Spinal cord (tissue), 10 donors: ENCODE data around the gene PBLD. TPM values are rescaled to one million over a fixed set of nuclear protein-coding genes. Genes with fewer than 3 reads are reported as not detected.

ENCODE experiments used
- DNase-seq, 6 donors: peaks; one replicate each; pipeline versions ENCODE4 v3.0.0 to v3.0.0-alpha.2; 2013 to 2015; ENCODE audit warnings: low spot score in 6 of 6, low read depth in 4 of 6
- H3K27ac ChIP-seq: one replicate; pipeline ENCODE4 v1.5.1; 2013; ENCODE audit warnings: low read depth, low read length, control low read depth
- H3K27me3 ChIP-seq: one replicate; pipeline ENCODE4 v1.6.1; 2013; ENCODE audit warnings: low read length; ENCODE audit not compliant: control insufficient read depth, insufficient read depth
- H3K36me3 ChIP-seq: one replicate; pipeline ENCODE4 v1.6.1; 2013; ENCODE audit warnings: low read length; ENCODE audit not compliant: control insufficient read depth, insufficient read depth
- H3K4me1 ChIP-seq: one replicate; pipeline ENCODE4 v1.6.1; 2013; ENCODE audit warnings: low read length; ENCODE audit not compliant: control insufficient read depth, insufficient read depth
- H3K4me3 ChIP-seq: one replicate; pipeline ENCODE4 v1.5.1; 2013; ENCODE audit warnings: low read depth, low read length, control low read depth
- H3K9me3 ChIP-seq: one replicate; pipeline ENCODE4 v1.6.1; 2013; ENCODE audit warnings: low read length; ENCODE audit not compliant: control insufficient read depth, insufficient read depth
- WGBS: methylation state at CpG from one replicate; pipeline ENCODE4 v1.1.5; 2013; ENCODE audit warnings: missing lambda C conversion rate; ENCODE audit not compliant: insufficient coverage; 5-methylcytosine and 5-hydroxymethylcytosine counted together
- polyA plus RNA-seq, 2 donors: library from polyadenylated mRNA; unstranded; fragments of 120-200 nt; gene quantifications; one replicate each; pipeline ENCODE4 v1.2.1, GENCODE V29; 2013; ENCODE audit not compliant: insufficient read length in 2 of 2
- total RNA-seq, 2 donors: library from RNA; depleted of rRNA in 1 of 2; stranded (reverse); fragments of 120-200 nt in 1 of 2; fragments of >200 nt in 1 of 2; gene quantifications; one replicate each; pipeline versions ENCODE4 v1.2.3 to v1.2.4, GENCODE V29; 2013 to 2014
- donor health status: healthy.

The PBLD gene
- total and polyA plus RNA-seq, 4 donors, result 7.9 to 16.9 (median 12.5) TPM

- WGBS, result 0% methylated on average over 1 of the region's 2 CpGs
- Histone ChIP-seq H3K4me1 (no peaks in the 10 kb centered on the region), H3K27ac (no peak overlapping the region), H3K9me3 (no peaks in the 10 kb centered on the region), H3K36me3 (peaks cover 34% of the 10 kb centered on the region), H3K27me3 (no peaks in the 10 kb centered on the region), H3K4me3 (no peak overlapping the region)
- peak in 2 of 6 donors; percentile 66 to 81 for DNase-seq
Measured at GRCh38 chr10:68348265-68348741, 15.6 kb upstream of the PBLD start.

GRCh38 chr10:68346774-68347173 lies 14.0 kb upstream of the PBLD start:
- Histone ChIP-seq H3K9me3 (no peaks in the 10 kb centered on the region), H3K36me3 (peaks cover 23% of the 10 kb centered on the region), H3K4me1 (no peaks in the 10 kb centered on the region), H3K27me3 (no peaks in the 10 kb centered on the region), H3K27ac (no peak overlapping the region), H3K4me3 (no peak overlapping the region)
- 94% methylated on average over 2 of the region's 4 CpGs for WGBS
- DNase-seq, result no peak

GRCh38 chr10:68345621-68346020 lies 12.9 kb upstream of the PBLD start:
- H3K27ac ChIP-seq, result no peak overlapping the region
- DNase-seq, result no peak
- no CpG with 5 or more reads among the region's 4 CpGs for WGBS
- no peak overlapping the region for H3K4me3 ChIP-seq
- H3K9me3 ChIP-seq, result no peaks in the 10 kb centered on the region
- H3K36me3 ChIP-seq, result peaks cover 25% of the 10 kb centered on the region
- H3K4me1 ChIP-seq, result no peaks in the 10 kb centered on the region
- H3K27me3 ChIP-seq, result no peaks in the 10 kb centered on the region

- Histone ChIP-seq H3K4me3 (no peak overlapping the region), H3K27me3 (no peaks in the 10 kb centered on the region), H3K27ac (no peak overlapping the region), H3K9me3 (no peaks in the 10 kb centered on the region), H3K36me3 (peaks cover 27% of the 10 kb centered on the region), H3K4me1 (no peaks in the 10 kb centered on the region)
- DNase-seq, result no peak
- no CpG with 5 or more reads among the region's 3 CpGs for WGBS
Measured at GRCh38 chr10:68342909-68343516, 10.3 kb upstream of the PBLD start.

GRCh38 chr10:68340358-68341080 lies 7.8 kb upstream of the PBLD start:
- 80% methylated on average over 2 of the region's 8 CpGs for WGBS
- DNase-seq, result no peak
- Histone ChIP-seq H3K9me3 (no peaks in the 10 kb centered on the region), H3K27me3 (no peaks in the 10 kb centered on the region), H3K36me3 (peaks cover 23% of the 10 kb centered on the region), H3K27ac (no peak overlapping the region), H3K4me1 (no peaks in the 10 kb centered on the region), H3K4me3 (no peak overlapping the region)

GRCh38 chr10:68336754-68337351 lies 4.1 kb upstream of the PBLD start:
- no peak overlapping the region for H3K4me3 ChIP-seq
- H3K9me3 ChIP-seq, result no peaks in the 10 kb centered on the region
- H3K27ac ChIP-seq, result no peak overlapping the region
- no peaks in the 10 kb centered on the region for H3K27me3 ChIP-seq
- H3K36me3 ChIP-seq, result peaks cover 25% of the 10 kb centered on the region
- DNase-seq, result no peak
- no CpG with 5 or more reads among the region's 7 CpGs for WGBS
- H3K4me1 ChIP-seq, result no peaks in the 10 kb centered on the region

- no CpG with 5 or more reads among the region's 8 CpGs for WGBS
- Histone ChIP-seq H3K27ac (peak overlapping the region; percentile 48), H3K4me1 (peaks cover 11% of the 10 kb centered on the region), H3K27me3 (no peaks in the 10 kb centered on the region), H3K4me3 (peak overlapping the region; percentile 99), H3K9me3 (no peaks in the 10 kb centered on the region), H3K36me3 (peaks cover 9% of the 10 kb centered on the region)
- no peak for DNase-seq
Measured at GRCh38 chr10:68334672-68335467, 2.1 kb upstream of the PBLD start.

- DNase-seq, result peak in 2 of 6 donors; percentile 41 to 67
- no CpG with 5 or more reads among the region's 10 CpGs for WGBS
- H3K36me3 ChIP-seq, result peaks cover 3% of the 10 kb centered on the region
- H3K27ac ChIP-seq, result peak overlapping the region; percentile 99
- H3K4me1 ChIP-seq, result peaks cover 14% of the 10 kb centered on the region
- H3K4me3 ChIP-seq, result peak overlapping the region; percentile 99
- no peaks in the 10 kb centered on the region for H3K27me3 ChIP-seq
- H3K9me3 ChIP-seq, result no peaks in the 10 kb centered on the region
Measured at GRCh38 chr10:68333440-68334431, 1.0 kb upstream of the PBLD start.
